Smooth muscle cell (in vitro differentiated cells): ENCODE results near the gene WDR90. TPM values are rescaled to one million over a fixed set of nuclear protein-coding genes. Genes with fewer than 3 reads are reported as not detected.

ENCODE experiments used
- DNase-seq: peaks from one replicate; lab custom pipeline; 2025; ENCODE audit not compliant: unreplicated experiment; lab: John Stamatoyannopoulos, UW
- H2AFZ ChIP-seq: fragments of 200-600 bp; sonication (generic); 2 replicates; pipeline ENCODE4 v1.6.0; 2016; ENCODE audit warnings: antibody characterized with exemption, low read depth, mild to moderate bottlenecking
- H3F3A ChIP-seq: fragments of 200-600 bp; sonication (generic); 2 replicates; pipeline ENCODE4 v1.6.0; 2017; ENCODE audit warnings: antibody characterized with exemption, low read depth
- H3K27ac ChIP-seq: fragments of 200-600 bp; sonication (generic); 2 replicates; pipeline ENCODE4 v1.5.1; 2016; ENCODE audit warnings: low read depth, mild to moderate bottlenecking
- H3K27me3 ChIP-seq: fragments of 200-600 bp; sonication (generic); 2 replicates; pipeline ENCODE4 v1.6.1; 2016; ENCODE audit warnings: low read depth, mild to moderate bottlenecking
- H3K36me3 ChIP-seq: fragments of 200-600 bp; sonication (generic); 2 replicates; pipeline ENCODE4 v1.5.1; 2016; ENCODE audit warnings: low read depth
- H3K4me1 ChIP-seq: fragments of 200-600 bp; sonication (generic); 2 replicates; pipeline ENCODE4 v1.5.1; 2016; ENCODE audit warnings: low read depth
- H3K4me2 ChIP-seq: fragments of 200-600 bp; sonication (generic); 2 replicates; pipeline ENCODE4 v1.6.0; 2016; ENCODE audit warnings: mild to moderate bottlenecking
- H3K4me3 ChIP-seq: fragments of 200-600 bp; sonication (generic); 2 replicates; pipeline ENCODE4 v1.5.1; 2016; ENCODE audit warnings: mild to moderate bottlenecking
- H3K79me2 ChIP-seq: fragments of 200-600 bp; sonication (generic); 2 replicates; pipeline ENCODE4 v1.6.0; 2016; ENCODE audit warnings: low read depth, mild to moderate bottlenecking
- H3K9ac ChIP-seq: fragments of 200-600 bp; sonication (generic); 2 replicates; pipeline ENCODE4 v1.6.0; 2016; ENCODE audit warnings: low read depth
- H3K9me3 ChIP-seq: fragments of 200-600 bp; sonication (generic); replicated peaks from 2 replicates; pipeline ENCODE4 v1.5.1; 2016; ENCODE audit warnings: low read depth
- H4K20me1 ChIP-seq: fragments of 200-600 bp; sonication (generic); 2 replicates; pipeline ENCODE4 v1.6.0; 2016; ENCODE audit warnings: low read depth
- WGBS: methylation state at CpG from one replicate; pipeline ENCODE4 v1.1.7; 2016; ENCODE audit warnings: low lambda C conversion rate; 5-methylcytosine and 5-hydroxymethylcytosine counted together
- polyA plus RNA-seq: library from polyadenylated mRNA; unstranded; fragments of >200 nt; fragmentation: Nextera tagmentation; extraction: Ambion mirVana; gene quantifications from 2 replicates; pipeline ENCODE4 v1.2.1, GENCODE V29; 2016
- total RNA-seq: library from RNA; depleted of rRNA; stranded (reverse); fragments of >200 nt; gene quantifications from 2 replicates; pipeline ENCODE4 v1.2.3, GENCODE V29; 2014
- TF ChIP-seq, protein P1 (sequence below): fragments of 200-600 bp; sonication (generic); IDR thresholded peaks from 2 replicates; pipeline ENCODE4 v1.5.1; 2017; ENCODE audit warnings: borderline replicate concordance, mild to moderate bottlenecking, antibody characterized with exemption; ENCODE audit not compliant: insufficient read depth, poor library complexity, severe bottlenecking

The WDR90 gene
- total and polyA plus RNA-seq, 2 experiments from 2014 or later = 8.4 to 10.4 TPM

DNA sequence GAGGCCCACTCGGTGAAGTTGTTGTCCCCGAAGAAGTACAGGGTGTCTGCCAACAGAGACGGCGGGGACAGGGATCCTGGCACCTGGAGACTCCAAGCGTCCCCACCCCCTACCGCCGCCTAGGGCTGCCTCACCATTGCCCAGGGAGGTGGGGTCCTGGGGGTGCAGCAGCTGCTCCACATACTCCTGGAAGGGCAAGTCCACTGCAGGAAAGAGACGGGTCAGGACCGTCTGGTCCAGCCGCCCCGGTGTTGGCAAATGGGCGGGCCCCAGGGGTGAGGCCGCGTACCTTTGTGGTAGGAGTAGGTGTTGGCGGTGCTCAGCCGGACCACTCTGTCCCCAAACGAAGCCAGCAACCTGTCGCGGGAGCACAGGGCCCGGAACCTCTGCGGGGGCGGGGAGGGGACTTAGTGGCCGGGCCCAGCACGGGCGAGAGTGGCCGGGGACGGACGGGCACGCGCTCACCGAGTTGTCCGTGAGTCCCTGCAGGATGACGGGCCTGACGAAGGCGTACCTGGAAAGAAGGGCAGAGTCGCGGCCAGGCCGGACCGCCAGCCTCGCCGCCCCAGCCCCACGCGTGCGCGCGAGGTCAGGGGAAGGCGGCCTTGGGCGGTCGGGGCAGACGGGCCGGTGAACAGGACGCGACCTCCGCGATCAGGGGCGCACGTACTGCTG is 34.4 kb downstream of the WDR90 start:
- Histone ChIP-seq H3K27ac (peak overlapping the region; percentile 84), H3K36me3 (no peaks in the 10 kb centered on the region), H3K9me3 (no peaks in the 10 kb centered on the region), H4K20me1 (peaks cover 33% of the 10 kb centered on the region), H2AFZ (no peak overlapping the region), H3K4me3 (peak overlapping the region; percentile 60), H3F3A (no peaks in the 10 kb centered on the region), H3K27me3 (no peaks in the 10 kb centered on the region), H3K4me2 (peak overlapping the region; percentile 95), H3K79me2 (peaks cover 32% of the 10 kb centered on the region), H3K9ac (peak overlapping the region; percentile 58), H3K4me1 (peaks cover 18% of the 10 kb centered on the region)
- DNase-seq = no peak
- WGBS = 17% methylated on average over 51 of the region's 57 CpGs
- TF ChIP-seq, protein P1, sequence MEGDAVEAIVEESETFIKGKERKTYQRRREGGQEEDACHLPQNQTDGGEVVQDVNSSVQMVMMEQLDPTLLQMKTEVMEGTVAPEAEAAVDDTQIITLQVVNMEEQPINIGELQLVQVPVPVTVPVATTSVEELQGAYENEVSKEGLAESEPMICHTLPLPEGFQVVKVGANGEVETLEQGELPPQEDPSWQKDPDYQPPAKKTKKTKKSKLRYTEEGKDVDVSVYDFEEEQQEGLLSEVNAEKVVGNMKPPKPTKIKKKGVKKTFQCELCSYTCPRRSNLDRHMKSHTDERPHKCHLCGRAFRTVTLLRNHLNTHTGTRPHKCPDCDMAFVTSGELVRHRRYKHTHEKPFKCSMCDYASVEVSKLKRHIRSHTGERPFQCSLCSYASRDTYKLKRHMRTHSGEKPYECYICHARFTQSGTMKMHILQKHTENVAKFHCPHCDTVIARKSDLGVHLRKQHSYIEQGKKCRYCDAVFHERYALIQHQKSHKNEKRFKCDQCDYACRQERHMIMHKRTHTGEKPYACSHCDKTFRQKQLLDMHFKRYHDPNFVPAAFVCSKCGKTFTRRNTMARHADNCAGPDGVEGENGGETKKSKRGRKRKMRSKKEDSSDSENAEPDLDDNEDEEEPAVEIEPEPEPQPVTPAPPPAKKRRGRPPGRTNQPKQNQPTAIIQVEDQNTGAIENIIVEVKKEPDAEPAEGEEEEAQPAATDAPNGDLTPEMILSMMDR = no peak

DNA sequence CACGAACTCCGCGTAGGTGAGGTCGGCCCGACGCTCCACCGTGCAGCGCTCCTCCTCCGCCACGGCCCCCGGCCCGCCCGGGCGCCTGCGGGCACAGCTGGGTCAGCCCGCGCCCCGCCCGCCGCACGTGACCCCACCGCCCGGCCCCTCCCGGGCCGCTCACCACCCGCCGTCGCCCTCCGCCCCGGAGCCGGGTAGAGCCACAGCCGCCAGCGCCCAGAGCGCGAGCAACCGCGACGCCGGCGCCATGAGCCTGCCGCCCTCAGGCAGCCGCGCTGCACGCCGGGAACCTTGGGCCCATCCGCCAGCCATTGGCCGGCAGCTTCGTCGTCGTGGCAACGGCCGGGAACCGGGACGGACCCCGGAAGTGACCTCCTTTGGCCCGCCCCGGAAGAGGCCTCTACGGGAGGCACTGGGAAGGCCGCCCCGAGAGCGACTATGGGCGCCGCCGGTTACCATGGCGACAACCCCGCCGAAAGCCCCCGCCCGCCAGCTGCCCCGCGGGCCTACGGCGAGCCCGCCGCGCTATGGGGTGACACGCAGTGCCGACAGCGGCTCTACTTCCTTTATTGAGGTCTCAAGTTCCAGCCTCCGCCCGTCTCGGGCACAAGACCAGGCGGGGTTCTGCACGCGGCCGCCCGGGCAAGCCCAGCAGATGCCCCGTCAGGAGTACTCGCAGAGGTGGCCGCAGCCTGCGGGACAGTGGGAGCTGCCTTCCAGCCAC is 35.1 kb downstream of the WDR90 start, which contains the start of gene JMJD8:
Gene JMJD8, minus strand, starts transcription at position 264 of the 724 bp plus-strand sequence. Its CDS starts 15 bp downstream, at position 249.
- peak within 1 kb of the TSS; percentile 60 for H3K4me3 ChIP-seq
- WGBS = 18% methylated on average over 54 of the region's 91 CpGs
- H3K4me1 ChIP-seq = peaks cover 18% of the 10 kb centered on the region

DNA sequence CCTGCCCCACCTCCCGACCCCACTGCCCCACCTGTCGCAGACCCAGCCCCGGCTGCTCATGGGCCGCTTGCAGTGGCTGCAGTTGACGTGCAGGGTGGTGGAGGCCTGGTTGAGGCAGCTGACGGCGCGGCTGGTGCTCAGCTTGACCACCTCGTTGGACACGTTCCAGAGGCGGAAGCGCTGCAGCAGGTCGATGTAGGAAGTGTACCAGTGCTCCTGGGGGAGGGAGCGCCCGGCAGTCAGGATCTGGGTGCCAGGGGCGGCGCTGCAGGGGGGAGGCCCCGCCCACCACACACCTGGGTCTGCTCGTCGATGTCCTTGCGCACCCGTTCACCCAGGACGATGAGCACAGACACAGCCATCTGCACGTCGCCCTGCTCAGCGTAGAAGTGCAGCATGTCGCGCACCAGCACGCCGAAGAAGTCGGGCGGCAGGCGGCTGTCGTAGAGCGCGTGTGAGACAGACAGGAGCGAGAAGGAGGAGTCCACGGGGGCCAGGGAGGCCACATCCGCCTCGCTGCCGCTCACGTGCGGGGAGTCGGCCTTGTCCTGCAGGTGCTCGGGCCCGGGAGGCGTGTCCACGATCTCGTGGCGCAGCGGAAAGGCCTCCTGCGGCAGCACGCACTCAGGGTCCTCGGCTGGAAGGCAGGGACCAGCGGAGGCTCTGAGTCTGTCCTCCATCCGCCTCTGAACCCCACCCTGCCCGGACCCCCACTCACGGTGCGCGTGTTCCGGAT is 36.0 kb downstream of the WDR90 start:
- WGBS = 97% methylated on average over 45 of the region's 61 CpGs
- peak overlapping the region; percentile 60 for H3K4me3 ChIP-seq
- no peak for DNase-seq
- H3F3A ChIP-seq = no peaks in the 10 kb centered on the region
- TF ChIP-seq, protein P1 = no peak
- no peak overlapping the region for H3K9ac ChIP-seq
- no peak overlapping the region for H2AFZ ChIP-seq
- peak overlapping the region; percentile 84 for H3K27ac ChIP-seq
- peaks cover 43% of the 10 kb centered on the region for H3K79me2 ChIP-seq
- H3K36me3 ChIP-seq = no peaks in the 10 kb centered on the region
- peaks cover 24% of the 10 kb centered on the region for H3K4me1 ChIP-seq
- H4K20me1 ChIP-seq = peaks cover 33% of the 10 kb centered on the region
- H3K9me3 ChIP-seq = no peaks in the 10 kb centered on the region
- no peaks in the 10 kb centered on the region for H3K27me3 ChIP-seq
- peak overlapping the region; percentile 95 for H3K4me2 ChIP-seq

More for the DNA sequence above, 35.1 kb downstream of the WDR90 start, which contains the start of gene JMJD8:
- DNase-seq = peak; percentile 82
- H3K4me2 ChIP-seq = peak within 1 kb of the TSS; percentile 95
- no peaks in the 10 kb centered on the region for H3K36me3 ChIP-seq
- H3K27me3 ChIP-seq = no peaks in the 10 kb centered on the region
- H2AFZ ChIP-seq = no peak within 1 kb of the TSS
- H3F3A ChIP-seq = no peaks in the 10 kb centered on the region
- peak within 1 kb of the TSS; percentile 84 for H3K27ac ChIP-seq
- H3K79me2 ChIP-seq = peaks cover 35% of the 10 kb centered on the region
- peaks cover 33% of the 10 kb centered on the region for H4K20me1 ChIP-seq
- no peaks in the 10 kb centered on the region for H3K9me3 ChIP-seq
- H3K9ac ChIP-seq = peak within 1 kb of the TSS; percentile 71
- TF ChIP-seq, protein P1 = no peak
